ENCODE results near the gene PDCD2L.

DNA sequence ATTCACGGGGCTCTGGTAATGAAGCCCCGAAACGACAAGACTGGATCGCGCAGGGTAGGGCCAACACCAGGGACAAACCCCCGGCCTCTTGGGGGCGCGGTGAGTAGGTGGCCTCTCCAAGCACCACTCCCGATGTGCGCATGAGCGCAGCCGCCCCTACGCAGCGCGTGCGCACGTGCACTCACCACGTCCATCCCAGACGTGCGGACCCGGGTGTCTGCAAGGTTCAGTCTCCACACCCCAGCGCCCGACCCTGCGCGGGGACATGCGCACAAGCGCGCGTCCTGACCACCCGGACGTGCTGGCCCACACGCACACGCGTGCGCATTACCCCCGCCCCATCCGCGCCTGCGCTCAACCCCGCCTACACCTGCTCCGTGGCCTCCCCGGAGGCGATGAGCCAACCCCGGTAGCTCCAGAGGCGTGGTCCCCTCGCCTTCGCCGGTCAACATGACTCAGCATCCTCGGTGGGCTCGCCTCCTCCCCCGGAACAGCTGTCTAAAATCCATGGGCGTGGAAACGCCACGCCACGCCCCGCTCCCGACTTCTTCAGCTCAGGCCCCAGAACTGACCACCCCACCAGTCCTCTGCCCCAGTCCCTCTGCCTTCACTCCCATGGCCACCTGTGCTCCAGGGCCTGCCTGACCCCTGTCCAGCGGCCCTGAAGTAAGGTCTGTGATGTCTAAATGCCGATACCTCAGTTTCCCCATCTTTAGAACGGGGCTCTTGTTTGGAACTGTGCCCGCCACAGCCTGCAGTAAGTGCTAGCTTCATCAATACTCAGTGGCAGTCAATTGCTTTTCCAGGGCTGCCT lies 44.9 kb upstream of the PDCD2L start:
- TF ChIP-seq, protein P1, sequence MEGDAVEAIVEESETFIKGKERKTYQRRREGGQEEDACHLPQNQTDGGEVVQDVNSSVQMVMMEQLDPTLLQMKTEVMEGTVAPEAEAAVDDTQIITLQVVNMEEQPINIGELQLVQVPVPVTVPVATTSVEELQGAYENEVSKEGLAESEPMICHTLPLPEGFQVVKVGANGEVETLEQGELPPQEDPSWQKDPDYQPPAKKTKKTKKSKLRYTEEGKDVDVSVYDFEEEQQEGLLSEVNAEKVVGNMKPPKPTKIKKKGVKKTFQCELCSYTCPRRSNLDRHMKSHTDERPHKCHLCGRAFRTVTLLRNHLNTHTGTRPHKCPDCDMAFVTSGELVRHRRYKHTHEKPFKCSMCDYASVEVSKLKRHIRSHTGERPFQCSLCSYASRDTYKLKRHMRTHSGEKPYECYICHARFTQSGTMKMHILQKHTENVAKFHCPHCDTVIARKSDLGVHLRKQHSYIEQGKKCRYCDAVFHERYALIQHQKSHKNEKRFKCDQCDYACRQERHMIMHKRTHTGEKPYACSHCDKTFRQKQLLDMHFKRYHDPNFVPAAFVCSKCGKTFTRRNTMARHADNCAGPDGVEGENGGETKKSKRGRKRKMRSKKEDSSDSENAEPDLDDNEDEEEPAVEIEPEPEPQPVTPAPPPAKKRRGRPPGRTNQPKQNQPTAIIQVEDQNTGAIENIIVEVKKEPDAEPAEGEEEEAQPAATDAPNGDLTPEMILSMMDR (IDR thresholded peaks at IDR 0.05; ENCODE audit: insufficient read depth, low read length, poor library complexity, severe bottlenecking), result peak; percentile 60
- TF ChIP-seq EZH2phosphoT487 (conservative IDR thresholded peaks at IDR 0.05; ENCODE audit: low read length), result no peak
